GM21423 (cell line): Measurements from ENCODE around the gene GNPDA1.

ENCODE experiments used
- ATAC-seq: cut with Tn5 transposase; IDR thresholded peaks from one replicate; pipeline ENCODE4 v1.9.1; 2021; ENCODE audit warnings: mild to moderate bottlenecking, moderate library complexity; ENCODE audit not compliant: unreplicated experiment

GNPDA1 gene

GRCh38 chr5:142024771-142025304 lies 12.0 kb upstream of the GNPDA1 start:
- ATAC-seq = peak; percentile 100

- ATAC-seq = no peak
Measured at GRCh38 chr5:142023836-142024235, 11.0 kb upstream of the GNPDA1 start.

- ATAC-seq = no peak
Measured at GRCh38 chr5:142020122-142020659, 7.4 kb upstream of the GNPDA1 start.

- peak; percentile 48 for ATAC-seq
Measured at GRCh38 chr5:142017832-142018427, 5.1 kb upstream of the GNPDA1 start.

GRCh38 chr5:142016556-142016955 lies 3.7 kb upstream of the GNPDA1 start:
- peak; percentile 34 for ATAC-seq

- peak; percentile 32 for ATAC-seq
Measured at GRCh38 chr5:142015781-142016533, 3.1 kb upstream of the GNPDA1 start.

- ATAC-seq = no peak
Measured at GRCh38 chr5:142014911-142015584, 2.2 kb upstream of the GNPDA1 start.

- ATAC-seq = no peak
Measured at GRCh38 chr5:142013734-142014521, 1.1 kb upstream of the GNPDA1 start.

- ATAC-seq = no peak
Measured at GRCh38 chr5:142012186-142012785, 541 bp downstream of the GNPDA1 start.

GRCh38 chr5:142011572-142012185 lies 1.1 kb downstream of the GNPDA1 start:
- ATAC-seq = no peak

- no peak for ATAC-seq
Measured at GRCh38 chr5:142009886-142010285, 2.9 kb downstream of the GNPDA1 start.

GRCh38 chr5:142008813-142009212 lies 4.0 kb downstream of the GNPDA1 start:
- ATAC-seq = no peak

- ATAC-seq = no peak
Measured at GRCh38 chr5:142007237-142007544, 5.6 kb downstream of the GNPDA1 start.

GRCh38 chr5:142006363-142007236 lies 6.2 kb downstream of the GNPDA1 start:
- ATAC-seq = no peak

- no peak for ATAC-seq
Measured at GRCh38 chr5:142003266-142003800, 9.5 kb downstream of the GNPDA1 start.

GRCh38 chr5:142000704-142001484 lies 11.9 kb downstream of the GNPDA1 start:
- no peak for ATAC-seq

- no peak for ATAC-seq
Measured at GRCh38 chr5:142000173-142000572, 12.7 kb downstream of the GNPDA1 start.

GRCh38 chr5:141997358-141997960 lies 15.4 kb downstream of the GNPDA1 start:
- no peak for ATAC-seq
